ENCODE results near the gene GCGR. TPM values are rescaled to one million over a fixed set of nuclear protein-coding genes. Genes with fewer than 3 reads are reported as not detected.

The GCGR gene
- total and polyA plus RNA-seq, 2 experiments from 2014 or later: 0.17 to 0.23 TPM

DNA sequence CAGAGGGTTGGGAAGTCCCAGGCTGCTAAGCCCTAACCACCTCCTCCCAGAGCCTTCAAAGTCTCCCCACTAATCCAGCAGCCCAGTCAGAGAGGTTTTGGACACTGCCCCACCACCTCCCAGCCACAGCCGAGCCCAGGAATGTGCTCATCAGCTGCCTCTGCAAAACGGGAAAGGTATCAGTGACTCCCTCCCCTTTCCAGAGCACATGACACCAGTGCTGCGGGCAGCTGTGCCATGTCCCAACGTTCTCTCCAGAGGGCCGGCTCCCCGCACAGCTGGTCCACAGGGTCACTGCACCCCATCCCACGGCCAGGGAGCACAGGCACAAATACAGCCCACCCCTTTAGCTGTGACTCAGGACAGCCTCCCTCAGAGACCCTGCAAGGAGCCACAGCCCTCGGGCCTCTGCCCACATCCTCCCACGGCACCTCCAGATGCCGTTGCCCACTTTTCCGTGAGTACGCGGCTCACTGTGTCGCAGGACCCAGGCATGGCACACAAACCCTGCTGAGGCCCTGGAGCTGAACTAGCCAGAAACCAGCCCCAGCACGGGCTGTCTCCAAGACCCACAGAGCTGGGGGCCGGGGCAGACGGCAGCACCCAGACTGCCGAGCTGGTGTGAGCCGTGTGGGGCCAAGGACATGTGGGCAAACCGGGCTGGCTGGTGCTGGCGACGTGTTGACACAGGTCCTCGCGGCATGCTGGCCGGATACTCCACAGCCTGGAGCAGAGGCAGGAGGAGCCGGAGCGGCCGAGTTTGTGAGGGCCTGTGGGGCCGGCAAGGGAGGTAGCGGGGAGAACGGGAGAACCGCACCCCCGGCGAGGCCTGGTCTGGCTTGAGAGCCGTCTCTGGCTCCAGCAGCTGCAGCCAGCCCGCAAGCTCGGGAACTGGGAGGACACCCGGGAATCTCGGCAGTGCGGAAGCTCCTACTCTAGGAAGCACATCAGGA, 37.2 kb downstream of the GCGR start:
- Mint-ChIP-seq H3K4me3 (no peak overlapping the region), H3K27ac (no peak overlapping the region)
- peak; percentile 37 for DNase-seq (ENCODE audit: low spot score)

More for the DNA sequence above, 37.2 kb downstream of the GCGR start:
- Histone ChIP-seq H3K79me2 (replicated peaks; ENCODE audit: insufficient read depth) (no peaks in the 10 kb centered on the region), H3K4me1 (ENCODE audit: insufficient read depth) (no peaks in the 10 kb centered on the region), H3K4me3 (no peak overlapping the region), H3F3A (replicated peaks; ENCODE audit: low read depth) (0 out of 2 replicates have a peak, but pooled peaks cover 5% of the 10 kb centered on the region), H3K36me3 (ENCODE audit: insufficient read depth) (0 out of 2 replicates have a peak, but pooled peaks cover 7% of the 10 kb centered on the region), H4K20me1 (replicated peaks; ENCODE audit: insufficient read depth) (peaks cover 6% of the 10 kb centered on the region; the same call in 1 of the 2 replicates), H2AFZ (no peak overlapping the region), H3K27me3 (ENCODE audit: insufficient read depth) (no peaks in the 10 kb centered on the region), H3K9me2 (ENCODE audit: insufficient read depth) (no peaks in the 10 kb centered on the region), H3K4me2 (no peak overlapping the region), H3K27ac (ENCODE audit: low read depth) (no peak overlapping the region)
- peak; percentile 36 for ATAC-seq
- Mint-ChIP-seq H3K27me3 (ENCODE audit: insufficient read depth, low read depth, poor library complexity) (no peaks in the 10 kb centered on the region), H3K9me3 (no peaks in the 10 kb centered on the region), H3K4me1 (peaks cover 2% of the 10 kb centered on the region; the same call in 1 of the 3 replicates), H3K36me3 (ENCODE audit: low read depth) (peaks cover 20% of the 10 kb centered on the region)
- TF ChIP-seq POLR2AphosphoS5 (IDR thresholded peaks at IDR 0.05; ENCODE audit: low read depth) (no peak), ZNF114 (CRISPR knock-in tag; IDR thresholded peaks at IDR 0.05) (no peak), CREB1 (CRISPR knock-in tag; IDR thresholded peaks at IDR 0.05; ENCODE audit: low read depth) (no peak), ZNF331 (CRISPR knock-in tag; IDR thresholded peaks at IDR 0.05; ENCODE audit: low read depth) (no peak), EZH2 (IDR thresholded peaks at IDR 0.05; ENCODE audit: low read depth, unreplicated experiment) (no peak), JUNB (IDR thresholded peaks at IDR 0.05; ENCODE audit: unreplicated experiment) (no peak), STAT1 (IDR thresholded peaks at IDR 0.05; ENCODE audit: unreplicated experiment) (no peak), EZH2phosphoT487 (IDR thresholded peaks at IDR 0.05; ENCODE audit: unreplicated experiment) (no peak), NANOG (IDR thresholded peaks at IDR 0.05; ENCODE audit: borderline replicate concordance) (no peak)
- TF ChIP-seq, protein P1, sequence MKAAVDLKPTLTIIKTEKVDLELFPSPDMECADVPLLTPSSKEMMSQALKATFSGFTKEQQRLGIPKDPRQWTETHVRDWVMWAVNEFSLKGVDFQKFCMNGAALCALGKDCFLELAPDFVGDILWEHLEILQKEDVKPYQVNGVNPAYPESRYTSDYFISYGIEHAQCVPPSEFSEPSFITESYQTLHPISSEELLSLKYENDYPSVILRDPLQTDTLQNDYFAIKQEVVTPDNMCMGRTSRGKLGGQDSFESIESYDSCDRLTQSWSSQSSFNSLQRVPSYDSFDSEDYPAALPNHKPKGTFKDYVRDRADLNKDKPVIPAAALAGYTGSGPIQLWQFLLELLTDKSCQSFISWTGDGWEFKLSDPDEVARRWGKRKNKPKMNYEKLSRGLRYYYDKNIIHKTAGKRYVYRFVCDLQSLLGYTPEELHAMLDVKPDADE (IDR thresholded peaks at IDR 0.05): no peak
- TF ChIP-seq, protein P2, sequence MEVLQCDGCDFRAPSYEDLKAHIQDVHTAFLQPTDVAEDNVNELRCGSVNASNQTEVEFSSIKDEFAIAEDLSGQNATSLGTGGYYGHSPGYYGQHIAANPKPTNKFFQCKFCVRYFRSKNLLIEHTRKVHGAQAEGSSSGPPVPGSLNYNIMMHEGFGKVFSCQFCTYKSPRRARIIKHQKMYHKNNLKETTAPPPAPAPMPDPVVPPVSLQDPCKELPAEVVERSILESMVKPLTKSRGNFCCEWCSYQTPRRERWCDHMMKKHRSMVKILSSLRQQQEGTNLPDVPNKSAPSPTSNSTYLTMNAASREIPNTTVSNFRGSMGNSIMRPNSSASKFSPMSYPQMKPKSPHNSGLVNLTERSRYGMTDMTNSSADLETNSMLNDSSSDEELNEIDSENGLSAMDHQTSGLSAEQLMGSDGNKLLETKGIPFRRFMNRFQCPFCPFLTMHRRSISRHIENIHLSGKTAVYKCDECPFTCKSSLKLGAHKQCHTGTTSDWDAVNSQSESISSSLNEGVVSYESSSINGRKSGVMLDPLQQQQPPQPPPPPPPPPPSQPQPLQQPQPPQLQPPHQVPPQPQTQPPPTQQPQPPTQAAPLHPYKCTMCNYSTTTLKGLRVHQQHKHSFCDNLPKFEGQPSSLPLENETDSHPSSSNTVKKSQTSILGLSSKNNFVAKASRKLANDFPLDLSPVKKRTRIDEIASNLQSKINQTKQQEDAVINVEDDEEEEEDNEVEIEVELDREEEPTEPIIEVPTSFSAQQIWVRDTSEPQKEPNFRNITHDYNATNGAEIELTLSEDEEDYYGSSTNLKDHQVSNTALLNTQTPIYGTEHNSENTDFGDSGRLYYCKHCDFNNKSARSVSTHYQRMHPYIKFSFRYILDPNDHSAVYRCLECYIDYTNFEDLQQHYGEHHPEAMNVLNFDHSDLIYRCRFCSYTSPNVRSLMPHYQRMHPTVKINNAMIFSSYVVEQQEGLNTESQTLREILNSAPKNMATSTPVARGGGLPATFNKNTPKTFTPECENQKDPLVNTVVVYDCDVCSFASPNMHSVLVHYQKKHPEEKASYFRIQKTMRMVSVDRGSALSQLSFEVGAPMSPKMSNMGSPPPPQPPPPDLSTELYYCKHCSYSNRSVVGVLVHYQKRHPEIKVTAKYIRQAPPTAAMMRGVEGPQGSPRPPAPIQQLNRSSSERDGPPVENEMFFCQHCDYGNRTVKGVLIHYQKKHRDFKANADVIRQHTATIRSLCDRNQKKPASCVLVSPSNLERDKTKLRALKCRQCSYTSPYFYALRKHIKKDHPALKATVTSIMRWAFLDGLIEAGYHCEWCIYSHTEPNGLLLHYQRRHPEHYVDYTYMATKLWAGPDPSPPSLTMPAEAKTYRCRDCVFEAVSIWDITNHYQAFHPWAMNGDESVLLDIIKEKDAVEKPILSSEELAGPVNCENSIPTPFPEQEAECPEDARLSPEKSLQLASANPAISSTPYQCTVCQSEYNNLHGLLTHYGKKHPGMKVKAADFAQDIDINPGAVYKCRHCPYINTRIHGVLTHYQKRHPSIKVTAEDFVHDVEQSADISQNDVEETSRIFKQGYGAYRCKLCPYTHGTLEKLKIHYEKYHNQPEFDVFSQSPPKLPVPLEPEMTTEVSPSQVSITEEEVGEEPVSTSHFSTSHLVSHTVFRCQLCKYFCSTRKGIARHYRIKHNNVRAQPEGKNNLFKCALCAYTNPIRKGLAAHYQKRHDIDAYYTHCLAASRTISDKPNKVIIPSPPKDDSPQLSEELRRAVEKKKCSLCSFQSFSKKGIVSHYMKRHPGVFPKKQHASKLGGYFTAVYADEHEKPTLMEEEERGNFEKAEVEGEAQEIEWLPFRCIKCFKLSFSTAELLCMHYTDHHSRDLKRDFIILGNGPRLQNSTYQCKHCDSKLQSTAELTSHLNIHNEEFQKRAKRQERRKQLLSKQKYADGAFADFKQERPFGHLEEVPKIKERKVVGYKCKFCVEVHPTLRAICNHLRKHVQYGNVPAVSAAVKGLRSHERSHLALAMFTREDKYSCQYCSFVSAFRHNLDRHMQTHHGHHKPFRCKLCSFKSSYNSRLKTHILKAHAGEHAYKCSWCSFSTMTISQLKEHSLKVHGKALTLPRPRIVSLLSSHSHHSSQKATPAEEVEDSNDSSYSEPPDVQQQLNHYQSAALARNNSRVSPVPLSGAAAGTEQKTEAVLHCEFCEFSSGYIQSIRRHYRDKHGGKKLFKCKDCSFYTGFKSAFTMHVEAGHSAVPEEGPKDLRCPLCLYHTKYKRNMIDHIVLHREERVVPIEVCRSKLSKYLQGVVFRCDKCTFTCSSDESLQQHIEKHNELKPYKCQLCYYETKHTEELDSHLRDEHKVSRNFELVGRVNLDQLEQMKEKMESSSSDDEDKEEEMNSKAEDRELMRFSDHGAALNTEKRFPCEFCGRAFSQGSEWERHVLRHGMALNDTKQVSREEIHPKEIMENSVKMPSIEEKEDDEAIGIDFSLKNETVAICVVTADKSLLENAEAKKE (CRISPR knock-in tag; IDR thresholded peaks at IDR 0.05): no peak
- TF ChIP-seq, protein P3, sequence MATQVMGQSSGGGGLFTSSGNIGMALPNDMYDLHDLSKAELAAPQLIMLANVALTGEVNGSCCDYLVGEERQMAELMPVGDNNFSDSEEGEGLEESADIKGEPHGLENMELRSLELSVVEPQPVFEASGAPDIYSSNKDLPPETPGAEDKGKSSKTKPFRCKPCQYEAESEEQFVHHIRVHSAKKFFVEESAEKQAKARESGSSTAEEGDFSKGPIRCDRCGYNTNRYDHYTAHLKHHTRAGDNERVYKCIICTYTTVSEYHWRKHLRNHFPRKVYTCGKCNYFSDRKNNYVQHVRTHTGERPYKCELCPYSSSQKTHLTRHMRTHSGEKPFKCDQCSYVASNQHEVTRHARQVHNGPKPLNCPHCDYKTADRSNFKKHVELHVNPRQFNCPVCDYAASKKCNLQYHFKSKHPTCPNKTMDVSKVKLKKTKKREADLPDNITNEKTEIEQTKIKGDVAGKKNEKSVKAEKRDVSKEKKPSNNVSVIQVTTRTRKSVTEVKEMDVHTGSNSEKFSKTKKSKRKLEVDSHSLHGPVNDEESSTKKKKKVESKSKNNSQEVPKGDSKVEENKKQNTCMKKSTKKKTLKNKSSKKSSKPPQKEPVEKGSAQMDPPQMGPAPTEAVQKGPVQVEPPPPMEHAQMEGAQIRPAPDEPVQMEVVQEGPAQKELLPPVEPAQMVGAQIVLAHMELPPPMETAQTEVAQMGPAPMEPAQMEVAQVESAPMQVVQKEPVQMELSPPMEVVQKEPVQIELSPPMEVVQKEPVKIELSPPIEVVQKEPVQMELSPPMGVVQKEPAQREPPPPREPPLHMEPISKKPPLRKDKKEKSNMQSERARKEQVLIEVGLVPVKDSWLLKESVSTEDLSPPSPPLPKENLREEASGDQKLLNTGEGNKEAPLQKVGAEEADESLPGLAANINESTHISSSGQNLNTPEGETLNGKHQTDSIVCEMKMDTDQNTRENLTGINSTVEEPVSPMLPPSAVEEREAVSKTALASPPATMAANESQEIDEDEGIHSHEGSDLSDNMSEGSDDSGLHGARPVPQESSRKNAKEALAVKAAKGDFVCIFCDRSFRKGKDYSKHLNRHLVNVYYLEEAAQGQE (IDR thresholded peaks at IDR 0.05; ENCODE audit: unreplicated experiment): no peak
- TF ChIP-seq, protein P4, sequence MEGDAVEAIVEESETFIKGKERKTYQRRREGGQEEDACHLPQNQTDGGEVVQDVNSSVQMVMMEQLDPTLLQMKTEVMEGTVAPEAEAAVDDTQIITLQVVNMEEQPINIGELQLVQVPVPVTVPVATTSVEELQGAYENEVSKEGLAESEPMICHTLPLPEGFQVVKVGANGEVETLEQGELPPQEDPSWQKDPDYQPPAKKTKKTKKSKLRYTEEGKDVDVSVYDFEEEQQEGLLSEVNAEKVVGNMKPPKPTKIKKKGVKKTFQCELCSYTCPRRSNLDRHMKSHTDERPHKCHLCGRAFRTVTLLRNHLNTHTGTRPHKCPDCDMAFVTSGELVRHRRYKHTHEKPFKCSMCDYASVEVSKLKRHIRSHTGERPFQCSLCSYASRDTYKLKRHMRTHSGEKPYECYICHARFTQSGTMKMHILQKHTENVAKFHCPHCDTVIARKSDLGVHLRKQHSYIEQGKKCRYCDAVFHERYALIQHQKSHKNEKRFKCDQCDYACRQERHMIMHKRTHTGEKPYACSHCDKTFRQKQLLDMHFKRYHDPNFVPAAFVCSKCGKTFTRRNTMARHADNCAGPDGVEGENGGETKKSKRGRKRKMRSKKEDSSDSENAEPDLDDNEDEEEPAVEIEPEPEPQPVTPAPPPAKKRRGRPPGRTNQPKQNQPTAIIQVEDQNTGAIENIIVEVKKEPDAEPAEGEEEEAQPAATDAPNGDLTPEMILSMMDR (conservative IDR thresholded peaks at IDR 0.05; ENCODE audit: low read depth in 2 of 2): no peak

All from GM23338 (cell line).